ENCODE data around the gene FAM81A.

- no peak for TF ChIP-seq CREB5 (CRISPR knock-in tag; IDR thresholded peaks at IDR 0.05; ENCODE audit: low read depth)
- TF ChIP-seq ESRRG (CRISPR knock-in tag; IDR thresholded peaks at IDR 0.05) = no peak
- no peak for TF ChIP-seq CSRNP3 (CRISPR knock-in tag; IDR thresholded peaks at IDR 0.05)
- no peak for TF ChIP-seq ARNTL (CRISPR knock-in tag; IDR thresholded peaks at IDR 0.05; ENCODE audit: borderline replicate concordance, low read depth)
- TF ChIP-seq PATZ1 (CRISPR knock-in tag; IDR thresholded peaks at IDR 0.05; ENCODE audit: borderline replicate concordance) = no peak
- no peak for TF ChIP-seq TOX (CRISPR knock-in tag; IDR thresholded peaks at IDR 0.05; ENCODE audit: borderline replicate concordance)
- TF ChIP-seq OSR1 (CRISPR knock-in tag; IDR thresholded peaks at IDR 0.05) = no peak
Measured at GRCh38 chr15:59485036-59485435, 47.0 kb downstream of the FAM81A start.

All from SK-N-SH treated with all-trans-retinoic acid at 6 μM for 48 hours (cell line).